ENCODE results near the gene FOXP2. TPM values are rescaled to one million over a fixed set of nuclear protein-coding genes. Genes with fewer than 3 reads are reported as not detected.
"Not testable (repeated sequence)": the region's sequence is repeated elsewhere in the genome, so short reads cannot be mapped to it uniquely, and the experiment has no call there.

FOXP2 gene
- total RNA-seq, 2 donors from 2014 or later = 13.3 to 14.9 TPM

DNA sequence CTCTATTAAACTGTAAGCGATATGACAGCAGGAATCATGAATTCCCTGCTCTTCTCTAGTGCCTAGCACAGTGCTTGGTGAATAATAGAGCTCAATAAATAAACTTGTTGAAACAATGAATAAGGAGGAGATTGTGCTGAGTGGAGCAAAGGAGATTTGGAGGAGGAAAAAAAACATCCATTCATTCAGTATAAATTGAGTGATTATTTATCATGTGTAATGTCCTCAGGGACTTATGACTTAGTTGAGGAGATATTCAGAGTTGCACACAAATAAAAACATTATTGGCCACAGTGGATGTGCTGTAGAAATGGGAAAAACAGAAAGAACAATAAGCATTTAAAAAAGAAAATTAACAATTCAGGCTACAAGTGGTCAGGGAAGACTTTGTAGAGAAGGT is 125.7 kb downstream of the FOXP2 start:
- Histone ChIP-seq H3K27ac (ENCODE audit: low read depth, low read length) (no peak overlapping the region), H3K36me3 (ENCODE audit: control insufficient read depth, insufficient read depth, low read length) (no peaks in the 10 kb centered on the region), H3K4me3 (ENCODE audit: low read length) (no peak overlapping the region), H3K9ac (ENCODE audit: extremely low read depth, low read length, poor library complexity, severe bottlenecking) (no peak overlapping the region), H3K4me1 (ENCODE audit: control insufficient read depth, insufficient read depth, low read length) (no peaks in the 10 kb centered on the region), H3K27me3 (ENCODE audit: control insufficient read depth, insufficient read depth, low read length, poor library complexity, severe bottlenecking) (no peaks in the 10 kb centered on the region), H3K9me3 (ENCODE audit: control insufficient read depth, low read length) (no peaks in the 10 kb centered on the region)
- DNase-seq = no peak
- WGBS, 2 experiments (ENCODE audit: insufficient coverage in 1 of 2, insufficient read length in 1 of 2) = 100% methylated on average over 1 of the region's 1 CpG; no CpG with 5 or more reads in 1 of the 2 experiments
- no peaks in the 10 kb centered on the region for H3K27me3 Mint-ChIP-seq (ENCODE audit: insufficient read depth)
- H3K4me1 Mint-ChIP-seq = no peaks in the 10 kb centered on the region
- no peak overlapping the region for H3K4me3 Mint-ChIP-seq
- no peak overlapping the region for H3K27ac Mint-ChIP-seq
- no peaks in the 10 kb centered on the region for H3K36me3 Mint-ChIP-seq (ENCODE audit: low read depth)
- no peaks in the 10 kb centered on the region for H3K9me3 Mint-ChIP-seq
- TF ChIP-seq, protein P1, sequence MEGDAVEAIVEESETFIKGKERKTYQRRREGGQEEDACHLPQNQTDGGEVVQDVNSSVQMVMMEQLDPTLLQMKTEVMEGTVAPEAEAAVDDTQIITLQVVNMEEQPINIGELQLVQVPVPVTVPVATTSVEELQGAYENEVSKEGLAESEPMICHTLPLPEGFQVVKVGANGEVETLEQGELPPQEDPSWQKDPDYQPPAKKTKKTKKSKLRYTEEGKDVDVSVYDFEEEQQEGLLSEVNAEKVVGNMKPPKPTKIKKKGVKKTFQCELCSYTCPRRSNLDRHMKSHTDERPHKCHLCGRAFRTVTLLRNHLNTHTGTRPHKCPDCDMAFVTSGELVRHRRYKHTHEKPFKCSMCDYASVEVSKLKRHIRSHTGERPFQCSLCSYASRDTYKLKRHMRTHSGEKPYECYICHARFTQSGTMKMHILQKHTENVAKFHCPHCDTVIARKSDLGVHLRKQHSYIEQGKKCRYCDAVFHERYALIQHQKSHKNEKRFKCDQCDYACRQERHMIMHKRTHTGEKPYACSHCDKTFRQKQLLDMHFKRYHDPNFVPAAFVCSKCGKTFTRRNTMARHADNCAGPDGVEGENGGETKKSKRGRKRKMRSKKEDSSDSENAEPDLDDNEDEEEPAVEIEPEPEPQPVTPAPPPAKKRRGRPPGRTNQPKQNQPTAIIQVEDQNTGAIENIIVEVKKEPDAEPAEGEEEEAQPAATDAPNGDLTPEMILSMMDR (conservative IDR thresholded peaks at IDR 0.05) = no peak

DNA sequence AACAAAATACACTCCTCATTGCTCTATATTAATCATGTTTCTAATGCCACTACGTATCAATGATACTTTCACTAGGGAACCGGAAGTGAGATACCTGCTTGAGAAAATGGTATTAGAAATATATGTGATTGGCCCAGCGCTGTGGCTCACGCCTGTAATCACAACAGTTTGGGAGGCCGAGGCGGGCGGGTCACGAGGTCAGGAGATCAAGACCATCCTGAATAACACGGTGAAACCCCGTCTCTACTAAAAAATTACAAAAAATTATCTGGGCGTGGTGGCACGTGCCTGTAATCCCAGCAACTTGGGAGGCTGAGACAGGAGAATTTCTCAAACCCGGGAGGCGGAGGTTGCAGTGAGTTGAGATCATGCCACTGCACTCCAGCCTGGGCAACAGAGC is 132.7 kb downstream of the FOXP2 start:
- 86 to 91% methylated on average over 13 to 14 of the region's 14 CpGs for WGBS, 2 experiments (ENCODE audit: insufficient coverage in 1 of 2, insufficient read length in 1 of 2)

DNA sequence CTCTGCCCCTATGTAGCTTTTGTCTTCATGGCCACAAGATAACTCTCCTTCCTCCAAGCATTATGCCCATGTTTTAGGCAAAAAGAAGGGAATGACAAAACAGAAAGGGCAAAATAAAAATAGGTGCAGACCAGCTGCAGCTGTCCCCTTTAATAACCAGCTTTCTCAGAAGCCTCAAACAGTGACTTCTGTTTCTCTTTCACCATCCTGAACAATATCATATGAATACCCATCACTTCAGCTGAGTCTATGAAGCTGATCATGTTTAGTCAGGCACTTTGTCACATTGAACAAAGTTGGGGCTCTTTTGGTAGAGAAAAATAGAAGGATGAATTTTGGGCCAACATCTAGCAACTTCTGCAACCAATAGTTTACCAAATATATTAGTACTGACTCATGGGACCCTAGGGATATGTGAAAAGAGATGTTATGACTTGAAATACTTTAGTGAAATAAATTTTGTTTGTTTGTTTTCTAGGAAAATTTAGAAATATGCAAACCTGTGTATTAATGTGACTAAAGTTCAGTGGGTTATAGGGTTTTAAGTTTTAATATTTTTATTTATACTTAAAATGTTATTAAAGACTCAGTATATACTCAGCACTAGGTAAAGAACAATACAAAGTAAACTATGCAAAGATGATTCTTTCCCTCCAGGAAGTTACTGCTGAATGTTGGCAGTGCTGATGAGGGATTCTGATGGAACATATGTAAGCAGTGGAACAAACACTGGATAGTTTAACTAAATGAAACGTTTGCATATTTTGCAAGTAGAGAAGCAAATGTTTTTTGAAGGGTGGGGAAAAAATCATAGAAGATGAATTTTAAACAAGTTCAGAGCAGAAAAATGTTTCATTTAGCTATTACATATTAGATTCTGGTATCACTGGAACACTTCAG is 133.7 kb downstream of the FOXP2 start:
- DNase-seq = no peak
- Mint-ChIP-seq H3K9me3 (no peaks in the 10 kb centered on the region), H3K27ac (no peak overlapping the region), H3K4me3 (no peak overlapping the region), H3K36me3 (ENCODE audit: low read depth) (no peaks in the 10 kb centered on the region), H3K4me1 (no peaks in the 10 kb centered on the region), H3K27me3 (ENCODE audit: insufficient read depth) (no peaks in the 10 kb centered on the region)
- no peaks in the 10 kb centered on the region for H3K4me1 ChIP-seq (ENCODE audit: control insufficient read depth, insufficient read depth, low read length)
- no peak overlapping the region for H3K27ac ChIP-seq (ENCODE audit: low read depth, low read length)
- H3K4me3 ChIP-seq (ENCODE audit: low read length) = no peak overlapping the region
- H3K9me3 ChIP-seq (ENCODE audit: control insufficient read depth, low read length) = no peaks in the 10 kb centered on the region
- no peak overlapping the region for H3K9ac ChIP-seq (ENCODE audit: extremely low read depth, low read length, poor library complexity, severe bottlenecking)
- no peaks in the 10 kb centered on the region for H3K36me3 ChIP-seq (ENCODE audit: control insufficient read depth, insufficient read depth, low read length)
- TF ChIP-seq, protein P1 (conservative IDR thresholded peaks at IDR 0.05) = no peak
- no peaks in the 10 kb centered on the region for H3K27me3 ChIP-seq (ENCODE audit: control insufficient read depth, insufficient read depth, low read length, poor library complexity, severe bottlenecking)
- WGBS, 2 experiments (ENCODE audit: insufficient coverage in 1 of 2, insufficient read length in 1 of 2) = 62 to 83% methylated on average over 1 of the region's 1 CpG

More for the DNA sequence above, 132.7 kb downstream of the FOXP2 start:
- not testable (repeated sequence) for H3K27ac Mint-ChIP-seq; H3K36me3 Mint-ChIP-seq (ENCODE audit: low read depth); H3K9me3 Mint-ChIP-seq; H3K27me3 Mint-ChIP-seq (ENCODE audit: insufficient read depth); H3K36me3 ChIP-seq (ENCODE audit: control insufficient read depth, insufficient read depth, low read length); H3K27me3 ChIP-seq (ENCODE audit: control insufficient read depth, insufficient read depth, low read length, poor library complexity, severe bottlenecking); H3K9me3 ChIP-seq (ENCODE audit: control insufficient read depth, low read length); DNase-seq; H3K27ac ChIP-seq (ENCODE audit: low read depth, low read length); H3K4me3 Mint-ChIP-seq; H3K9ac ChIP-seq (ENCODE audit: extremely low read depth, low read length, poor library complexity, severe bottlenecking); H3K4me1 ChIP-seq (ENCODE audit: control insufficient read depth, insufficient read depth, low read length); H3K4me1 Mint-ChIP-seq; H3K4me3 ChIP-seq (ENCODE audit: low read length)

Measured in endodermal cell (in vitro differentiated cells).